LoVo (cell line): ENCODE data around the gene SLC2A13.
"Not testable (repeated sequence)": the region's sequence is repeated elsewhere in the genome, so short reads cannot be mapped to it uniquely, and the experiment has no call there.

Source experiments
- DNase-seq: peaks from one replicate; pipeline ENCODE4 v3.0.0-alpha.2; 2016; ENCODE audit warnings: low spot score

The SLC2A13 gene

DNA sequence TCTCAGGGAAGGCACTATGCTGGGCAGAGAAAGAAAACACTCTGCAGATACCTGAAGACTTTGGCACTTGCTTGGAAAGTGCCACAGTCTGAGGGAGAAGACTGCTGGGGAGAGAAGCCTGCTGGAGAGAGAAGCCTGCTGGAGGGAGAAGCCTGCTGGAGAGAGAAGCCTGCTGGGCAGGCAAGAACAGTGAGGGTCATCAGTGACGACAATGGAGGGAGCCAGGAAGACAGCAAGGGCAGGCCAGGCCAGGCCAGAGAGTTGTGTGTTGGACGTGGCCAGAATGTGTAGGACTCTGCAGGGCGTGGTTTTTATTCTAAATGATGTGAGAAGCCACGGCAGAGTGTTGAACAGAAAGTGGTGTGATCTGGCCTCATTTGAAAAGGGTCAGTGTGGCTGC lies 301.0 kb downstream of the SLC2A13 start:
- no peak for DNase-seq

DNA sequence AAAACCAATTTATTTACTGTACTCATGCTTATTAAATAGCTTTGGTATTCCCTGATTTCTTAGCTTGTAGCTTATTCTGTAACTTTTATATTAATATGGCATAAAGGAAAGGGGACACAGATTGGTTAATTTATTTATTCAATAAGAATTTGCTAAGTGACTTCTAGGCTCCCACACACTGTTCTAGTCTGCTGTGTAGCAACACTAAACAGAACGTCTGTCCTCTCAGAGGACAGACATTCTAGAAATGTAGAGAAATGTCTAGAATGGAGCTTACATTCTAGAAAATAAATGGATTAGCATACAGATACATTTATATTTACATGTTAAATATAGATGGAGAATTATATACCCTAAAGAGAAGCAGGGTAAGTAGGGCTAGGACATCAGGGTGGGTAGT lies 301.4 kb downstream of the SLC2A13 start:
- DNase-seq = no peak

DNA sequence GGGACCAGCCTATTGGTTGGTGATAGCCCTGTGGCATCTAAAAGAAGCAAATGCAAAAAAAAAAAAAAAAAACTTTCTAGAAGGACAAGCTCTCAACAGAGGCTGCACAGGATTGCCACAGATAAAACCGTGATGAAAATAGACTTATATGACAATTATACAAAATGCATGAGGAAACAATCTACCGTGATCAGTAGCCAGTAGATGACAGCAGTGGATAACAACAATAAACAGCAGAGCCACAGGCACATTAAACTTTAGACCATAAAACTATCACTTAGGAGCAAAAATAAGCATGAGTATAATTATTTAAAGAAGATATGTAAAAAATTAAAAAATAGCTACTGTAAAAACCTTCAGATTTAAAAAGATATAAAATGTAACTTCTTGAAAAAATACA lies 302.7 kb downstream of the SLC2A13 start:
- no peak for DNase-seq

- DNase-seq = no peak
Measured at GRCh38 chr12:39798977-39799376, 306.9 kb downstream of the SLC2A13 start.

DNA sequence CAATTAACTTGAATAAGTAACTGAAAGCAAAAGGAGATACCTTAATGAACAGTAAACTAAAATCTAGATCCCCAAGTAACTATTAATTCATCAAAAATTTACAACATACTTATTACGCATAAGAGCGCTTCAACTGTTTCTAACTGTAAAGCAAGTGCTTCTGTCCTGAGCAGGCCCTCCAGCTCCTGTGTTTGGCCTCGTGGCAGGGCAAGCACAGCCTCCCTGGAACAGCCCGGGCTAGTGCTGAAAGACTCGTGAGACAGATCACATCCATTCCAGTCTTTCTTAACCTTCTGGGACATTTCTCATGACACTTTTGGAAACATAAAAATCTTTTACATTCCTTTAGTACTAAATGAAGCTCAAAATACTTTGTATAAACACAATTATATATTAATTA lies 307.5 kb downstream of the SLC2A13 start:
- no peak for DNase-seq

DNA sequence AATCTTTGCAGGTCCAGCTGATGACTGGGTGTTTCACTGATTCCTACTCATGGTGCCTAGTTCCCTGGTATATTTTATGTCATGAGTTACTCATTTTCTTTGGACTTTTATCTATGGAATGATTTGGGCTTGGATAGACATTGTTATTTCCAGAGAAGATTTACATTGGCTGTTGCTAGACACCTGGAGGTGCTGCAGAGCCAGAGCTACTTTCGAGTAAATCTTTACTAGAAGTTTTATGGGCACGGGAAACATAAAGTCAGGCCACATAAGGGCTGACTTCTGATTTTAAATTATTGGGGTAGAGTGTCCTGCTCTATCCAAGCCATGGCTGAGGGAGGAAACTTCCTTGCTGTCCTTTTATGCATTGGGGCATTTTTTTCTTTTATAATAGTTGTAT lies 310.4 kb downstream of the SLC2A13 start:
- DNase-seq = no peak

DNA sequence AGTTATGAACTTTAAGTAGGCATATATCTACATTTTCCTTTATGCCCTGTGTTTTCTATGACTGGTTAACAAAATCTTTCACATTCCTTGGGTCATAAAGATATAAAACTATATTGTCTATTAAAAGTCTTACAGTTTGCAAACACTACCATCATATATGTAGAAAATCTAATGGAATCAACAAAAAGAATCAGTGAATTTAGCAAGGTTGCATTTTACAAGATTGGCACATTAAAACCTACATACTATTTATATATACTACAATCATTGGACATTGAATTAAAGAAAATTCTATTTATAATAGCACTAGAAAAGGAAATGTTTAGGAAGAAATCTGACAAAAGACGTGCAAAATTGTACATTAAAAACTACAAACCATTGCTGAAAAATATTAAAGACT lies 312.9 kb downstream of the SLC2A13 start:
- no peak for DNase-seq

DNA sequence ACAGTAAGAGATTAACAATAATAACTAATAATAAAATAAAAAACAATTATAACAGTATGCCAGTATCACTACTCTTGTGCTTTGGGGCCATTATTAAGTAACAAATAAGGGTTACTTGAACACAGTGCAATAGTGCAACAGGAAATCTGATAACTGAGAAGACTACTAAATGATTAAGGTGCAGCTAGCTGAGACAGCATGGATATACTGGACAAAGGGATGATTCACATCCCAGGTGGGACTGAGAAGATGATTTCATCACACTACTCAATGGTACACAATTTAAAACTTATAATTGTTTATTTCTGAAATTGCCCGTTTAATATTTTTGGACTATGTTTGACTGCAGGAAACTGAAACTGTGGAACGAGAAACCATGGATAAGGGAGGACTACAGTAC lies 317.6 kb downstream of the SLC2A13 start:
- no peak for DNase-seq

DNA sequence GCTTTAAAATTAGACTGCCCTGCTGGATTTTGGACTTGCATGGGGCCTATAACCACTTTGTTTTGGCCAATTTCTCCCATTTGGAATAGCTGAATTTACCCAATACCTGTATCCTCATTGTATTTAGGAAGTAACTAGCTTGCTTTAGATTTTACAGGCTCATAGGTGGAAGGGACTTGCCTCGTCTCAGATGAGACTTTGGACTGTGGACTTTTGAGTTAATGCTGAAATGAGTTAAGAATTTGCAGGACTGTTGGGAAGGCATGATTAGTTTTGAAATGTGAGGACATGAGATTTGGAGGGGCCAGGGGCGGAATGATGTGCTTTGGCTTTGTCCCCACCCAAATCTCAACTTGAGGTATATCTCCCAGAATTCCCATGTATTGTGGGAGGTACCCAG lies 320.1 kb downstream of the SLC2A13 start:
- DNase-seq = not testable (repeated sequence)

- no peak for DNase-seq
Measured at GRCh38 chr12:39782026-39782545, 323.8 kb downstream of the SLC2A13 start.

GRCh38 chr12:39780913-39781446 lies 324.9 kb downstream of the SLC2A13 start:
- DNase-seq = no peak

DNA sequence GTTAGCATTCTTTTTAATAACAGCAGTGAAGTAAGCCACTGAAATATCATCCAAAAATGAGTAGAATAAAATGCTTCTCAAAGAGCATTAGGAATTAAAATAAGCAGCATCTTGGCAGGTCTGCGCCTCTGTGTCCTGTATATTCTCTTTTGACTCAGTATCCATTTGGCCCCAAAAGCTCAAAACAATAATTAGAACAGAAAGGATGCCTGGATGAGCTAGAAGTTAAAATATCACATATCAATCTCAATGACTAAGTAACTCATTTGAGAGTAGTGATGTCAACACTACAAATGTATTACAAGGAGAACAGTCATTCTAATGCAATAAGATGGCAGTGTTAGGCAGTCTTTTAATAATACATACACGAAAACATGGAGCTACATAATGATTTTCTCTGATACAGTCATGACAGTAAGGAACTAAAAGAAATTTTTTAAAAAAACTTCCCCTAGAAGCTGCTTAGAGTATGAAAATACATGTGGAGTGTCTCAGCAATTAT lies 325.4 kb downstream of the SLC2A13 start:
- DNase-seq = no peak

DNA sequence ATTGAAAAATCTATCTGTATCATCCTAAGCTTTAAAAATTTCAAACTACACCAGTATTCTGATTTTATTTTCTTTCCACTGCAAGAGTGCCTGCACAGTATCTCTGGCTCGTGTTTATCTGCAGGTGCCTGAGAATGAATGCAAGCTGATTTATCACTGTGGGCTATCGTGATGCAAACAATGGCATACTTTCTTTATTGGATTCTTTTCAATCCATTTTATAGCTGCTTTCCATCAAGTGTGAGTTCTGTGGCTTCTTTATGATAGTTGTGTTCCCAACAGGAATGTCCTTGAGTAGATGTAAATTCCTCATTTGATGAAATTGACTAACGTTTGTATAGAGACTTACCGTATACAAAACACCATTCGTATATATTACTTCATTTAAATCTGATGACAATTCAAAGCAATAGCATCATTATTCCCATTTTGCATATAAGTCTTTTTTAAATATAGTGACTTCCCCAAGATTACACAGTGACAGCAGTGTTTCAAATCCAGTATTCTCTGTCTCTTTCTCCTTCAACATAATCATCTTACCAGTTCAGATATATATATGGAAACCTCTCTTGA lies 326.0 kb downstream of the SLC2A13 start:
- DNase-seq = no peak

DNA sequence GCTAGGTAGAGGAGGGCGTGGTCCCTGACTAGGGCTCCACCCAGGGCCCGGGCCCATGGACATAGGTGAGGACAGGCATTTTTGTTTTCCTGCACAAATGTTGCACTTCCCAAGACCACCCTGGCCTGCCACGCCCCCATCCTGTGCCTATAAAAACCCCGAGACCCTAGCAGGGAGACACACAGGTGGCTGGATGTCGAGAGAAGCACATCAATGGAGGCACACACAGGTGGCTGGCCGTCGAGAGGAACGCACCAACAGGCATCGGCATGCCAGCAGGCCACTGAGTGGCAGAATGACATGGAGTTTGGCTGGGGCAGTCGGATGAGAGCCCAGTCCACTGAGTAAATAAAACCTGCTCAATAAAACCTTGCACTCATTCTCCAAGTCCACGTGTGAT lies 328.4 kb downstream of the SLC2A13 start:
- no peak for DNase-seq

DNA sequence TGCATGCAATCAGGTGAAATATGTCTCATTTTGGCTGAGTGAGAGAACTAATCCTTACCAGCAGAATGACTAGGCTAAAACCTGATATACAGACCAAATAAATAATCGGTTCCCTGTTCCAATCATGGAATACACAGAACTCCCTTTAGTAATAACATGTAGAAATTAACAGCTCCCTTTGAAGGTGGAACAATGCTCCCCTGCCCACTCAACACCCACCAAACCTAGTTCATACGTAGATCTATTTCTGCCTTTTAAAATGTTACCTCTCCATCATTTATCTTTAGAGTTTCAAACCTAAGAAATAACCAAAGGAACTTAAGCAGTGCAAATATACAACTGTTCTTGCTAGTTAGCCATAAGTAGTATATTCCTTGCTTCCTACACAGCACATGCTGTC lies 332.6 kb downstream of the SLC2A13 start:
- DNase-seq = no peak

- no peak for DNase-seq
Measured at GRCh38 chr12:39772821-39773259, 333.0 kb downstream of the SLC2A13 start.

DNA sequence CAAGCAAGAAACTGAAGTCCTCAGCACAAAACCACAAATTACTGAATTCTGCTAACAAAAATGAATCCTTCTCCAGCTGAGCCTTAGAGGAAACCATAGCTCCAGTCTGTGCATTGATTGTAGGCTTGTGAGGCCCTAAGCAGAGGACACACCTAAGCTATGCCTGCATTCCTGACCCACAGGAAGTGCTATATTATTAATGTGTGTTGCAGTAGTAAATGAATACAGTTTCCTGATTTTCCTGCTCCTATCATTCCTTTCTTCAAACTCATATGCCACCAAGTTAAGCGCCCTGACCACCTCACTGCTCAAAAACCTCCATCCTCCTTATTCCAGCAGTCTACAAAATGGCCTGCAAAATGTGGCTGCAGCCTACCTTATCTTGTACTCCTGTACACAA lies 334.4 kb downstream of the SLC2A13 start:
- DNase-seq = no peak

DNA sequence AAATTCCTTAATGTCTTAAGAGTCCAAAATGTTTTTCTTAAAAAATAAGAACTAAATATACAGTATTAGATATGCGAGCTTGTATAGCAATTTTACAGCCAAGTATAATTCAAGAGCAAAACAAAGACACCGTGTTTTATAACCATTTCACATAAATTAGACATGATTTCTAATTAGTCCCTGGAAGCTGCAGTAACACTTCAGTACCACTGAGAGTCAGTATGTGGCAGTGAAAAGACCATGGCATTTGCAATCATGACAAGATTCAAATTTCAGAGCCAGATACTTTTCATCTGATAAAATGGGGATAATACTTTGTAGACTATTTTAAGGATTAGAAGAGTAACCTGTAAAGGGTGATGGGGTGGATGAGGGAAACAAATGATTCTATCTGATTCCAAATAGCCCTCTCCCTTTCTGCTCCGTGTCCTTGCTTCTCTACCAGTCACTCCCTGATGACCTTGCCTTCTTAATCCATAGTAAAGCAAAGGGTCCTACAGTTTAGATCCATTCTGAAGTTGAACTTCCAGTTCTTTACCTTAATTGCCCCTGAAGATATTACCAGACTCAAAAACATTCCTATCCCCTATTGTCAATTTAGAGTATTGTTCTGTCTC lies 340.8 kb downstream of the SLC2A13 start:
- peak; percentile 58 for DNase-seq

DNA sequence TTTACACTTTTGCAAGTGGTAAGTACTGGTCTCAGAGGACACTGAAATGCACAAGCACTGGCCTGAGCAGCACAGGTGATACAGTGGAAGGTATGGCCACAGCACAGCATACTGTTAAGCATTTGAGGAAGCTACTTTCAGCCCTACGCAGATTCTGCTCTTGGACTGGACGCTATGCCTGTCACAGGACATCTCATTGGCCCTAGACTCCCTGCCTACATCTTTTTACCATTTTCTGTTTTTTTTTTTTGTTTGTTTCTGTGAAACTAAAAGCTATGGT lies 342.1 kb downstream of the SLC2A13 start:
- no peak for DNase-seq

- no peak for DNase-seq
Measured at GRCh38 chr12:39763071-39763889, 342.6 kb downstream of the SLC2A13 start.

GRCh38 chr12:39755478-39755877 lies 350.4 kb downstream of the SLC2A13 start:
- no peak for DNase-seq

GRCh38 chr12:39752482-39753137 lies 353.3 kb downstream of the SLC2A13 start:
- DNase-seq = no peak
